PC-9 (cell line): Measurements from ENCODE around the gene EVPLL.
"Not testable (repeated sequence)": the region's sequence is repeated elsewhere in the genome, so short reads cannot be mapped to it uniquely, and the experiment has no call there.

Experiments
- CTCF ChIP-seq: fragments of 200-600 bp; sonication (generic); conservative IDR thresholded peaks from 2 replicates; pipeline ENCODE4 v1.6.1; 2017; ENCODE audit warnings: mixed run types, antibody characterized with exemption, mild to moderate bottlenecking, moderate library complexity
- EZH2 ChIP-seq: fragments of 200-600 bp; sonication (generic); IDR thresholded peaks from 2 replicates; pipeline ENCODE4 v1.8.0; 2017; ENCODE audit warnings: antibody characterized with exemption, low read depth

DNA sequence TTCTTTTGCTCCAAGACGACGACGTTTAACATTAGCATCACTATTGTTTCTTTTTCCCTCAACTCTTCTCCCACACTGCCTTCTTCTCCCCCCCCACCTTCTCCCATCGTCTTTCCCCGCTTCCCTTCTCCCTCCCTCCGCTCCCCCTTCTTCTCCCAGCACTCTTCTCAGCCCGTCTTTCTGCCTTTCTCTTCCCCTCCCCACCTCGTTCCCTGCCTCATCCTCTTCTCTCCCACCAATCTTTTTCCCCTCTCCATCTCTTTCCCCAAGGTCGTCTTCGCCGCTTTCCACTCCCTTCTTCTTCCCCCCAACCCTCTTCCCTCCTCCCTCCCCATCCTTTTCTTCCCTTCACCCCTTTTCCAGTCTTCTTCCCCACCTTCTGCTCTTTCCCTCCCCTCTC lies 33.2 kb downstream of the EVPLL start:
- TF ChIP-seq EZH2, CTCF: not testable (repeated sequence)
